ENCODE measurements around the gene GPC6.

- TF ChIP-seq CTCF (IDR thresholded peaks at IDR 0.05) (no peak), POLR2A (IDR thresholded peaks at IDR 0.05) (no peak), POLR2AphosphoS5 (IDR thresholded peaks at IDR 0.05; ENCODE audit: insufficient read depth in 1 of 2, low read depth in 1 of 2) (no peak)
Measured at GRCh38 chr13:94395860-94396259, 1169.3 kb downstream of the GPC6 start.

All from vagina (tissue), 2 donors.